BLaER1 treated with 17β-estradiol and CSF1 and Interleukin-3, amounts not matched to agents 10 nM and 100 nM (cell line): ENCODE data around the gene LRRC32.
A peak's percentile ranks its signal among the peaks of the same experiment; 100 is the strongest.

ENCODE experiments used
- H3K27ac ChIP-seq, 11 experiments: shearing (Covaris generic); formaldehyde crosslinking; 2 replicates each; pipeline ENCODE4 v1.8.1; 2022
- H3K27me3 ChIP-seq, 11 experiments: shearing (Covaris generic); formaldehyde crosslinking; 2 replicates each; pipeline ENCODE4 v1.8.1; 2022
- H3K36me3 ChIP-seq, 11 experiments: shearing (Covaris generic); formaldehyde crosslinking; 2 replicates each; pipeline ENCODE4 v1.8.1; 2022
- H3K4me1 ChIP-seq, 10 experiments: shearing (Covaris generic); formaldehyde crosslinking; 2 replicates each; pipeline ENCODE4 v1.8.1; 2022
- H3K4me2 ChIP-seq, 11 experiments: shearing (Covaris generic); formaldehyde crosslinking; 2 replicates each; pipeline ENCODE4 v1.8.1; 2022
- H3K4me3 ChIP-seq, 10 experiments: shearing (Covaris generic); formaldehyde crosslinking; 2 replicates each; pipeline ENCODE4 v1.8.1; 2022
- H3K9ac ChIP-seq, 11 experiments: shearing (Covaris generic); formaldehyde crosslinking; 2 replicates each; pipeline ENCODE4 v1.8.1; 2022
- H3K9me3 ChIP-seq, 11 experiments: shearing (Covaris generic); formaldehyde crosslinking; replicated peaks in 1 of 11; 2 replicates each; pipeline ENCODE4 v1.8.1; 2022
- H4K20me1 ChIP-seq, 11 experiments: shearing (Covaris generic); formaldehyde crosslinking; 2 replicates each; pipeline ENCODE4 v1.8.1; 2022
- Cebpa-rat ChIP-seq, 11 experiments: shearing (Covaris generic); IDR thresholded peaks; 2 replicates each; pipeline ENCODE4 v1.8.1; 2022

Gene LRRC32

GRCh38 chr11:76664578-76665061 is 5.9 kb downstream of the LRRC32 start:
- Histone ChIP-seq H3K4me3 (no peak overlapping the region), H3K4me2 (peak overlapping the region; percentile 62 to 99 (median 96)), H3K4me1 (peaks cover 38 to 96% (median 82%) of the 10 kb centered on the region in 10 experiments), H3K9me3 (no peaks in the 10 kb centered on the region), H3K27me3 (peaks cover 17 to 33% (median 27%) of the 10 kb centered on the region in 11 experiments), H4K20me1 (peaks cover 0 to 7% (median 0%) of the 10 kb centered on the region in 11 experiments; a peak in 4 of 22 replicates), H3K36me3 (no peaks in the 10 kb centered on the region), H3K9ac (peak overlapping the region; percentile 6 to 64 (median 41); a peak in 16 of 22 replicates), H3K27ac (peak overlapping the region in 9 of 11 experiments; percentile 43 to 79 (median 64); a peak in 19 of 22 replicates)
- TF ChIP-seq Cebpa-rat (IDR thresholded peaks at IDR 0.05) = peak in 3 of 11 experiments; percentile 42 to 73 (median 45); a peak in 3 of 22 replicates

GRCh38 chr11:76663912-76664440 is 6.6 kb downstream of the LRRC32 start:
- Histone ChIP-seq H3K4me1 (peaks cover 36 to 92% (median 78%) of the 10 kb centered on the region in 10 experiments), H3K4me2 (peak overlapping the region; percentile 62 to 99 (median 96)), H3K27me3 (peaks cover 11 to 31% (median 21%) of the 10 kb centered on the region in 11 experiments), H4K20me1 (peaks cover 0 to 7% (median 0%) of the 10 kb centered on the region in 11 experiments; a peak in 4 of 22 replicates), H3K4me3 (no peak overlapping the region), H3K9me3 (no peaks in the 10 kb centered on the region), H3K9ac (peak overlapping the region in 7 of 11 experiments; percentile 26 to 64 (median 51); a peak in 10 of 22 replicates), H3K36me3 (no peaks in the 10 kb centered on the region), H3K27ac (peak overlapping the region in 8 of 11 experiments; percentile 43 to 79 (median 66); a peak in 17 of 22 replicates)
- TF ChIP-seq Cebpa-rat (IDR thresholded peaks at IDR 0.05) = no peak

GRCh38 chr11:76663486-76663810 is 7.1 kb downstream of the LRRC32 start:
- no peaks in the 10 kb centered on the region for H3K9me3 ChIP-seq
- peaks cover 36 to 92% (median 76%) of the 10 kb centered on the region in 10 experiments for H3K4me1 ChIP-seq
- peaks cover 6 to 27% (median 16%) of the 10 kb centered on the region in 11 experiments; a peak in 20 of 22 replicates for H3K27me3 ChIP-seq
- peak overlapping the region; percentile 62 to 99 (median 96); a peak in 19 of 22 replicates for H3K4me2 ChIP-seq
- H3K4me3 ChIP-seq = no peak overlapping the region
- H4K20me1 ChIP-seq = peaks cover 0 to 7% (median 0%) of the 10 kb centered on the region in 11 experiments; a peak in 4 of 22 replicates
- TF ChIP-seq Cebpa-rat (IDR thresholded peaks at IDR 0.05) = no peak
- H3K36me3 ChIP-seq = no peaks in the 10 kb centered on the region
- peak overlapping the region in 3 of 11 experiments; percentile 51 to 64 (median 52); a peak in 4 of 22 replicates for H3K9ac ChIP-seq
- peak overlapping the region in 4 of 11 experiments; percentile 68 to 79 (median 72); a peak in 7 of 22 replicates for H3K27ac ChIP-seq

- Histone ChIP-seq H3K4me1 (peaks cover 36 to 92% (median 77%) of the 10 kb centered on the region in 10 experiments), H3K4me2 (peak overlapping the region in 10 of 11 experiments; percentile 66 to 99 (median 97); a peak in 19 of 22 replicates), H3K36me3 (no peaks in the 10 kb centered on the region), H3K9me3 (no peaks in the 10 kb centered on the region), H3K27me3 (peaks cover 0 to 21% (median 10%) of the 10 kb centered on the region in 11 experiments; a peak in 13 of 22 replicates), H3K27ac (peak overlapping the region in 3 of 11 experiments; percentile 69 to 79 (median 76); a peak in 5 of 22 replicates), H3K4me3 (no peak overlapping the region), H4K20me1 (peaks cover 0 to 7% (median 0%) of the 10 kb centered on the region in 11 experiments; a peak in 4 of 22 replicates), H3K9ac (peak overlapping the region in 2 of 11 experiments; percentile 51 to 64; a peak in 3 of 22 replicates)
- TF ChIP-seq Cebpa-rat (IDR thresholded peaks at IDR 0.05) = no peak
These were observed 7.7 kb downstream of the LRRC32 start for GRCh38 chr11:76662656-76663485.

- peaks cover 0 to 6% (median 0%) of the 10 kb centered on the region in 11 experiments; a peak in 3 of 22 replicates for H4K20me1 ChIP-seq
- no peak overlapping the region; a peak in 1 of 22 replicates for H3K27ac ChIP-seq
- H3K4me3 ChIP-seq = no peak overlapping the region
- TF ChIP-seq Cebpa-rat (IDR thresholded peaks at IDR 0.05) = no peak
- H3K4me1 ChIP-seq = peaks cover 39 to 92% (median 77%) of the 10 kb centered on the region in 10 experiments
- H3K9me3 ChIP-seq = no peaks in the 10 kb centered on the region
- no peak overlapping the region for H3K9ac ChIP-seq
- H3K27me3 ChIP-seq = peaks cover 0 to 12% (median under 1%) of the 10 kb centered on the region in 11 experiments; a peak in 8 of 22 replicates
- peak overlapping the region in 6 of 11 experiments; percentile 1 to 34 (median 18); a peak in 5 of 22 replicates for H3K4me2 ChIP-seq
- no peaks in the 10 kb centered on the region for H3K36me3 ChIP-seq
These were observed 8.6 kb downstream of the LRRC32 start for GRCh38 chr11:76661834-76662434.

GRCh38 chr11:76661306-76661751 is 9.2 kb downstream of the LRRC32 start:
- no peak for TF ChIP-seq Cebpa-rat (IDR thresholded peaks at IDR 0.05)
- Histone ChIP-seq H4K20me1 (peaks cover 0 to 6% (median 0%) of the 10 kb centered on the region in 11 experiments; a peak in 3 of 22 replicates), H3K27ac (no peak overlapping the region), H3K36me3 (no peaks in the 10 kb centered on the region), H3K4me3 (no peak overlapping the region), H3K4me2 (0 out of 22 replicates have a peak overlapping the region, but pooled peaks of 1 of the 11 experiments have one; percentile 22), H3K27me3 (peaks cover 0 to 11% (median 0%) of the 10 kb centered on the region in 11 experiments; a peak in 8 of 22 replicates), H3K9ac (0 out of 22 replicates have a peak overlapping the region, but pooled peaks of 1 of the 11 experiments have one; percentile 20), H3K9me3 (no peaks in the 10 kb centered on the region), H3K4me1 (peaks cover 39 to 92% (median 77%) of the 10 kb centered on the region in 10 experiments)

GRCh38 chr11:76660533-76661305 is 9.8 kb downstream of the LRRC32 start:
- H4K20me1 ChIP-seq = peaks cover 0 to 6% (median 0%) of the 10 kb centered on the region in 11 experiments; a peak in 3 of 22 replicates
- H3K4me1 ChIP-seq = peaks cover 35 to 92% (median 77%) of the 10 kb centered on the region in 10 experiments
- H3K27ac ChIP-seq = no peak overlapping the region
- H3K36me3 ChIP-seq = no peaks in the 10 kb centered on the region
- peak overlapping the region in 6 of 11 experiments; percentile 12 to 55 (median 42); a peak in 9 of 22 replicates for H3K4me2 ChIP-seq
- H3K27me3 ChIP-seq = peaks cover 0 to 11% (median 0%) of the 10 kb centered on the region in 11 experiments; a peak in 8 of 22 replicates
- no peak for TF ChIP-seq Cebpa-rat (IDR thresholded peaks at IDR 0.05)
- H3K9ac ChIP-seq = 0 out of 22 replicates have a peak overlapping the region, but pooled peaks of 1 of the 11 experiments have one; percentile 20
- no peak overlapping the region for H3K4me3 ChIP-seq
- no peaks in the 10 kb centered on the region for H3K9me3 ChIP-seq
